Upper lobe of left lung (tissue), 4 donors: ENCODE results near the gene SLN.

Experiments
- CTCF ChIP-seq, 6 experiments: fragments of 450-650 bp in 4 of 6; fragments of 200-600 bp in 2 of 6; sonication (generic) in 2 of 6; IDR thresholded peaks; one replicate each; pipeline ENCODE4 v1.5.1; 2016 to 2019; ENCODE audit warnings: antibody characterized with exemption in 6 of 6
- EP300 ChIP-seq, 4 donors: sonication (generic); formaldehyde crosslinking; IDR thresholded peaks; one replicate each; pipeline ENCODE4 v1.5.1; 2017; ENCODE audit warnings: antibody characterized with exemption in 4 of 4, control low read depth in 2 of 4
- POLR2AphosphoS5 ChIP-seq, 2 donors: sonication (generic); formaldehyde crosslinking; IDR thresholded peaks; one replicate each; pipeline ENCODE4 v1.5.1; 2017; ENCODE audit warnings: antibody characterized with exemption in 2 of 2

GRCh38 chr11:107707215-107707671 lies 4.6 kb downstream of the SLN start:
- TF ChIP-seq CTCF (IDR thresholded peaks at IDR 0.05) (no peak), EP300 (IDR thresholded peaks at IDR 0.05) (no peak), POLR2AphosphoS5 (IDR thresholded peaks at IDR 0.05) (no peak)
